Activated T-helper 2 cell treated with anti-CD3 and anti-CD28 coated beads, Interferon-gamma antibody, Interleukin-2, Interleukin-4, amounts not matched to agents 10 μg/mL and 5 μg/mL and 100 μg/mL, durations not matched to agents 14 hours and 24 hours and 36 hours (primary cell): Measurements from ENCODE around the gene UNC80. TPM values are rescaled to one million over a fixed set of nuclear protein-coding genes. Genes with fewer than 3 reads are reported as not detected.

Experiments used
- DNase-seq: peaks from one replicate; pipeline ENCODE4 v3.0.0; 2021; ENCODE audit warnings: low spot score
- H3K27ac Mint-ChIP-seq: one replicate; pipeline ENCODE4 v1.8.0; 2021; ENCODE audit warnings: mixed read lengths
- H3K27me3 Mint-ChIP-seq: one replicate; pipeline ENCODE4 v1.8.0; 2021; ENCODE audit warnings: low read depth, mixed read lengths
- H3K36me3 Mint-ChIP-seq: one replicate; pipeline ENCODE4 v1.8.0; 2021; ENCODE audit warnings: low read depth, mixed read lengths
- H3K4me1 Mint-ChIP-seq: one replicate; pipeline ENCODE4 v1.8.0; 2021; ENCODE audit warnings: low read depth, mixed read lengths
- H3K4me3 Mint-ChIP-seq: one replicate; pipeline ENCODE4 v1.8.0; 2021; ENCODE audit warnings: low read depth, mild to moderate bottlenecking, moderate library complexity, mixed read lengths
- H3K9me3 Mint-ChIP-seq: one replicate; pipeline ENCODE4 v1.8.0; 2021; ENCODE audit warnings: mixed read lengths
- intact Hi-C: fragments of 100-400 bp; cut with micrococcal nuclease; formaldehyde crosslinking; loops from one replicate; pipeline ENCODE4 v1.15.1; 2023
- total RNA-seq: library from RNA; stranded (reverse); gene quantifications from 2 replicates; pipeline ENCODE4 v1.2.3, GENCODE V29; 2022

UNC80 gene
- total RNA-seq, 1 donor from 2014 or later, result not detected

DNA sequence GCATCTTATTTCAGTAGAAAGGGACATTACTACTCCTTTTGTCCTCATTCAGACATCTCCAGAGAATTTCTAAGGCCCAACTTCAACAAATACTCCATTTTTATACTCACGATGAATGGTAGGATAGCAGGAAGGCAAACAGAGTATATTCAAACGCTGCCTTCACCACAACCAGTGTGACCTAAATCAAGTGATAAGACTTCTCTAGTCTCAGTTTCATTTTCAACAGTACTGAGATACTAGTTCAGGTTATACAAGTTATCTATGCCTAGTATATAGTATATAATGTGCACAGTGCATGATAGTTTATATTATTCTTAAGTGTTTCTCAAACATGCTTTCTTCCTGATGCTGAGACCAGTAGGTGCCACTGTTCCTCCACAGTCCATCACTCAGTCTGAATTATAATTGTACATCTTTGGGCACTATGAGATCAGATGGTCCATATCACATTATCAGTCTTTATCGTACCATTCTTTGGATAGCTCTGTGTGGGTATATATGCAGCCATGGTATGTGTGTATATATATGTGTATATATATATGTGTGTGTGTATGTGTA is 164.6 kb downstream of the UNC80 start:
- H3K4me3 Mint-ChIP-seq, result no peak overlapping the region
- H3K27me3 Mint-ChIP-seq, result peaks cover 2% of the 10 kb centered on the region
- no peaks in the 10 kb centered on the region for H3K36me3 Mint-ChIP-seq
- DNase-seq, result no peak
- H3K9me3 Mint-ChIP-seq, result no peaks in the 10 kb centered on the region
- intact Hi-C loops, result no loop called here
- H3K27ac Mint-ChIP-seq, result no peak overlapping the region
- peaks cover 5% of the 10 kb centered on the region for H3K4me1 Mint-ChIP-seq

DNA sequence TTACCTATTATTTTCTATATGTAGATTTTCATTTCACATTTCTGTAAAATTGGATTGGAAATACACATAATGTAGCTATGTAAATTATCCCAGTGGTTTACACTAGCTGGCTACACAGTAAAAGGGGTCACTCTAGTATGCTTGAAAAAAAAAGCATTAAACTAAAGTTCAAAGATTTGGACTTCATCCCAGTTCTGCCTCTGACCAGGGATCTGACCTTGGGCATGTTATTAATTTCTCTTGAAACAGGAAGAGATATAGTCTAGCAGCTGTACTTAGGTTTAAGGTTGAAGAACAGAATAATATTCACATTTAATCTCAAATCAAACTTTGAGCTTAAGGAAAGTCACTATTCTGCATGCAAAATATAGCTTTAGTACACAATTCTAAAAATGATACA is 166.3 kb downstream of the UNC80 start:
- intact Hi-C loops, result no loop called here
- Mint-ChIP-seq H3K4me3 (no peak overlapping the region), H3K36me3 (no peaks in the 10 kb centered on the region)

DNA sequence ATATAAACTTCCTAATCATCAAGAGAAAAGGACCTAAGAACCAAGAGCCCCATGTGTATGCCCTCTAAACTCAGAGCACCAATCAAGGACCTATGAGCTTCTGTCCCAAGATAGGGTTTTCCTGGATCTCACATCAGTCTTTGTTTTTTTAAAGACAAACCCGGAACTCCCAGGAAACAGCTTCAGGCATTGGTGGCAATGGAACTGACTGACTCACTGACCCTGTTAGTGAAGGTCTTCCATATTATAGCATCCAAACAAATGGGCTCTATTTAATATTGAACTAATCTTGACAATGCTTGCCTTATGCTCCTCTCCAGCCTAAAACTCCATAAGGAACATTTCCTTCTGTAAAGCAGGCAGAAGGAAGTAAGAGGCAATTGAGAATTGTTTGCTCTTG is 167.3 kb downstream of the UNC80 start:
- H3K36me3 Mint-ChIP-seq, result no peaks in the 10 kb centered on the region
- DNase-seq, result no peak
- no peaks in the 10 kb centered on the region for H3K9me3 Mint-ChIP-seq
- H3K27ac Mint-ChIP-seq, result no peak overlapping the region
- no peak overlapping the region for H3K4me3 Mint-ChIP-seq
- H3K27me3 Mint-ChIP-seq, result peaks cover 2% of the 10 kb centered on the region
- intact Hi-C loops, result no loop called here
- peaks cover 5% of the 10 kb centered on the region for H3K4me1 Mint-ChIP-seq

More for the DNA sequence above, 166.3 kb downstream of the UNC80 start:
- peaks cover 5% of the 10 kb centered on the region for H3K4me1 Mint-ChIP-seq
- H3K27ac Mint-ChIP-seq, result no peak overlapping the region
- H3K27me3 Mint-ChIP-seq, result peaks cover 2% of the 10 kb centered on the region
- H3K9me3 Mint-ChIP-seq, result no peaks in the 10 kb centered on the region
- no peak for DNase-seq

- H3K4me1 Mint-ChIP-seq, result peaks cover 3% of the 10 kb centered on the region
- H3K4me3 Mint-ChIP-seq, result no peak overlapping the region
- no peaks in the 10 kb centered on the region for H3K36me3 Mint-ChIP-seq
- intact Hi-C loops, result no loop called here
- no peak for DNase-seq
- H3K9me3 Mint-ChIP-seq, result no peaks in the 10 kb centered on the region
- no peaks in the 10 kb centered on the region for H3K27me3 Mint-ChIP-seq
- no peak overlapping the region for H3K27ac Mint-ChIP-seq
Observed at GRCh38 chr2:209940936-209941335, 169.3 kb downstream of the UNC80 start.

- Mint-ChIP-seq H3K36me3 (no peaks in the 10 kb centered on the region), H3K9me3 (no peaks in the 10 kb centered on the region), H3K27ac (no peak overlapping the region), H3K4me1 (no peaks in the 10 kb centered on the region), H3K4me3 (no peak overlapping the region), H3K27me3 (no peaks in the 10 kb centered on the region)
- DNase-seq, result no peak
- intact Hi-C loops, result no loop called here
Observed at GRCh38 chr2:209942426-209942825, 170.8 kb downstream of the UNC80 start.

GRCh38 chr2:209942936-209943605 is 171.4 kb downstream of the UNC80 start:
- H3K9me3 Mint-ChIP-seq, result no peaks in the 10 kb centered on the region
- H3K27me3 Mint-ChIP-seq, result no peaks in the 10 kb centered on the region
- H3K36me3 Mint-ChIP-seq, result no peaks in the 10 kb centered on the region
- no peak for DNase-seq
- H3K4me1 Mint-ChIP-seq, result no peaks in the 10 kb centered on the region
- no peak overlapping the region for H3K4me3 Mint-ChIP-seq
- no peak overlapping the region for H3K27ac Mint-ChIP-seq
- intact Hi-C loops, result no loop called here

- Mint-ChIP-seq H3K27ac (no peak overlapping the region), H3K4me1 (no peaks in the 10 kb centered on the region), H3K27me3 (no peaks in the 10 kb centered on the region), H3K36me3 (no peaks in the 10 kb centered on the region), H3K4me3 (no peak overlapping the region), H3K9me3 (no peaks in the 10 kb centered on the region)
- DNase-seq, result no peak
- intact Hi-C loops, result no loop called here
Observed at GRCh38 chr2:209943776-209944175, 172.1 kb downstream of the UNC80 start.

GRCh38 chr2:209946539-209946938 is 174.9 kb downstream of the UNC80 start:
- no peaks in the 10 kb centered on the region for H3K9me3 Mint-ChIP-seq
- no peak overlapping the region for H3K4me3 Mint-ChIP-seq
- no peak for DNase-seq
- H3K27me3 Mint-ChIP-seq, result peaks cover 1% of the 10 kb centered on the region
- intact Hi-C loops, result no loop called here
- no peaks in the 10 kb centered on the region for H3K4me1 Mint-ChIP-seq
- no peak overlapping the region for H3K27ac Mint-ChIP-seq
- H3K36me3 Mint-ChIP-seq, result no peaks in the 10 kb centered on the region

GRCh38 chr2:209956271-209956670 is 184.6 kb downstream of the UNC80 start:
- Mint-ChIP-seq H3K27ac (no peak overlapping the region), H3K27me3 (peaks cover 14% of the 10 kb centered on the region), H3K4me1 (no peaks in the 10 kb centered on the region), H3K9me3 (no peaks in the 10 kb centered on the region), H3K36me3 (no peaks in the 10 kb centered on the region), H3K4me3 (no peak overlapping the region)
- intact Hi-C loops, result no loop called here
- DNase-seq, result no peak

DNA sequence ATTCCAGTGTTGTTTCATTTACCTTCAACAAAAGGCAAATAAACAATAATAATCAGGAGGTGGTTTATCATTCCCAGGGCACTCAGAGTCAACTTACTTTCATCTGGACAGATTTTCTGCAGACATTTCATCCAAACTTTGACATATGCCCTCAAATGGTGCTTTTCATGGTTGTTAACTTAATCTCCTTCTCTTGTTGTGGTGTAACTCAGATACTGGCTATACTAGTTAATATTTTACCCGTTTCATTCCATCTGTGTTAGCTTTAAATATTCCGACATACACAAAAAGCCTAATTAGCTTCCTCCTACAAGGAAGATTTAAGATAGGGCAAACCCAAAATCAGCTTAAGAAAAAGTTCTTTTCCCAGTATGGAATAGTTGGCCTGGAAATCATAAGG is 186.4 kb downstream of the UNC80 start:
- Mint-ChIP-seq H3K4me3 (no peak overlapping the region), H3K36me3 (no peaks in the 10 kb centered on the region), H3K9me3 (no peaks in the 10 kb centered on the region), H3K27me3 (peaks cover 13% of the 10 kb centered on the region), H3K27ac (no peak overlapping the region), H3K4me1 (no peaks in the 10 kb centered on the region)
- intact Hi-C loops, result no loop called here
- DNase-seq, result no peak

DNA sequence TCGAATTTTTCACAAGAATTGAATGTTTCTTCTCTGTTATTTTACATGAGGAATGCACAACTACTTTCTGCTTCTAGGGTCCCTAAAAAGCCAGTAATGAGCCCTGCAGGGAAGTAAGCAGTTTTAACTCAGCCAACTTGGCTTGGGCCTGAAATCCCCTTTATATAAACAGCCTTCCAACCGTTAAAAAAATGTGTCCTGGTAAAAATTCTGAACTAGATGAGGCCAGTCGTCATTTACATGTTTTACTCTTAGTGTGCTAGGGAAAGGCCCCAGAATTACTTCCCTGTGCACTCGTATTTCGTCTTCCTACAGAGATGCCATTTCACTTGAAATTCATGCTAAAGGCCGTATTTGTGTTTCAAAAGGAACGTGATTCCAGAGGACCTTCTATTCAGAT is 188.4 kb downstream of the UNC80 start:
- Mint-ChIP-seq H3K4me3 (no peak overlapping the region), H3K27me3 (peaks cover 11% of the 10 kb centered on the region), H3K4me1 (no peaks in the 10 kb centered on the region), H3K9me3 (no peaks in the 10 kb centered on the region), H3K27ac (no peak overlapping the region), H3K36me3 (no peaks in the 10 kb centered on the region)
- intact Hi-C loops, result loop anchor here (10.0 kb wide), 3 partner anchors 535 to 1565 kb away; partner anchors contain the start of gene MAP2
- DNase-seq, result no peak

DNA sequence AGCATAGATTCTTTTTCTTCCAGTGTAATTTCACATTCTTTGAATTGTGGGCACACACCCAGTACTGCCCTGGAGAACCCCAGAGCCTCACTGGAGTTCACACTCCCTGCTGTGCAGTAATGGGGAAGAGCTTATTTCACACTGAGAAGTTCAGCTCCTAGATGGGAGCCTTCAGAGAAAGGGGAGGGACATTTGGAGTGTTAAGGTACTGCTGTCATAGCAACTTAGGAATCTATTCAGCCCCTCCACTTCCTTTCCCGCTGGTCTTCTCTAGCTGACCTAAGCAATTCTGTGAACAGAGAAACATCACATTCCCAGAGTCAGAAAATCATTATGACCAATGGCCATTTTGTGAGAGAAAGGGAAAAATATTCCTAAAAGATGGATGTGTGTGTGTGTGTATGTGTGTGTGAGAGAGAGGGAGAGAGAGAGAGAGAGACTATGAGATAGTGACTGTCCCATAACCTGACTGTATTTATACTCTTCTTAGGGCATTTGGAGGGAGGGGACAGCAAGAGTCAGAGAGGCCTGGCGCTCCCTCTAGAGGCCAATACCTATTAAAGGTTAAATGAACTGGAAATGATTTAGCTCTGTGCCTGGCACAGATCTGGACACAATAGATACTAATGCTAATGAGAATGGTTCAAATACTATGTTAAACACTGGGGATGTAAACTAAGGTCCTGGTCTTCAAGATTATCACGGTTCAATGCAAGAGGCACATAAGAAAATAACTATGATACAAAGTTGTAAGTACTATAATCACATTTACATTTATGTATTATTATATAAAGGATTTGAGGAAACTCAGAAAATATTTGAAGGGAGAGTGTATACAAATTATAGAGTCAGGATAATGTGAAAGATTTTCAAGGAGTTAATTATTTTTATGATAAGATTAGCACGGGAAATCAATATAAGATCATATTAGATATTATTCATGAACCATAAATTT is 189.3 kb downstream of the UNC80 start:
- H3K9me3 Mint-ChIP-seq, result no peaks in the 10 kb centered on the region
- no peak for DNase-seq
- H3K27me3 Mint-ChIP-seq, result peaks cover 11% of the 10 kb centered on the region
- no peak overlapping the region for H3K4me3 Mint-ChIP-seq
- intact Hi-C loops, result loop anchor here (10.0 kb wide), 3 partner anchors 536 to 1566 kb away; partner anchors contain the start of gene MAP2
- no peaks in the 10 kb centered on the region for H3K4me1 Mint-ChIP-seq
- H3K36me3 Mint-ChIP-seq, result no peaks in the 10 kb centered on the region
- no peak overlapping the region for H3K27ac Mint-ChIP-seq

DNA sequence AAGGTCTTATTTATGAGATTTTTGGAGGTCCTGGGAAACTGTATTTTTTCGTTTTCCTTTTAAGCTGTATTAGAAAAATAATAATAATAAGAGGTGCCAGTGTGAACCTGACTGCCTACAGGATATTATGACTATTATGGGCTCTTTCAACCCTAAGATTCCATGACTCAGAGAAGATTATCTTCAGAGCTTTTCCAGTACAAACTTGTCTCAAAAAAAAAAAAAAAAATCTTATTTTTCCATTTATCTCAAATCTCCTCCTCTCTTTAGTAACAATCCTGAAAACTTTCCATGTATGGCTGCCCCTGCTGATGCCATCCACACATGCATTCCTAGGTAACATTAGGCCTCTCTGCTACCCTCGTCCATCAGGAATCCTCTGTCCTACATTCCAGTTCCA is 194.1 kb downstream of the UNC80 start:
- Mint-ChIP-seq H3K9me3 (no peaks in the 10 kb centered on the region), H3K4me3 (no peak overlapping the region), H3K27ac (no peak overlapping the region), H3K4me1 (no peaks in the 10 kb centered on the region), H3K36me3 (no peaks in the 10 kb centered on the region), H3K27me3 (peaks cover 2% of the 10 kb centered on the region)
- intact Hi-C loops, result loop anchor here (10.0 kb wide), 3 partner anchors 541 to 1571 kb away; partner anchors contain the start of gene MAP2
- DNase-seq, result no peak
